ENCODE data around the gene DDX46. TPM values are rescaled to one million over a fixed set of nuclear protein-coding genes. Genes with fewer than 3 reads are reported as not detected.

The DDX46 gene
- polyA plus RNA-seq, 2 donors = 16.2 TPM

DNA sequence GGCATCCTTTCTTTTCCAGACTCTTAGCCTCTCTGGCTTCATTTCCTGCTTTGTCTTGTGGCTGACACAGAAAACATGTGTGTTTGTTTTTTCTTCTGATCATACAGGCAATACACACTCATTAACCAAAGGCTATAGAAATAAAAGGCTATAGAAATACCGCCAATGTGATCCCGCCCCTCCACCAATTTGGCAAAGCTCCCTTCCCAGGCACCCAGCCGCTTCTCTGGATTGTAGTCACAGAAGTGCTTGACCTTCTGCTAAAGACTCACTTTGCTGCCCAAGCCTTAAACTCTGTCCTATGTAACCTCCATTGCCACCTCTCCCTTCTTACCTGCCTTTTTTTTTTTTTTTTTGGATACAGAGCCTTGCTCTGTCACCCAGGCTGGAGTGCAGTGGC lies 120.9 kb downstream of the DDX46 start:
- 69% methylated on average over 3 of the region's 3 CpGs for WGBS, 2 donors
- Histone ChIP-seq H3K4me3 (ENCODE audit: low read depth in 1 of 2, low read length in 2 of 2) (no peak overlapping the region), H3K9me3 (ENCODE audit: control insufficient read depth in 2 of 2, insufficient read depth in 1 of 2, low read depth in 1 of 2, low read length in 1 of 2) (no peaks in the 10 kb centered on the region), H3K27me3 (ENCODE audit: control insufficient read depth in 1 of 2, insufficient read depth in 2 of 2, low read length in 2 of 2) (no peaks in the 10 kb centered on the region), H3K4me1 (ENCODE audit: control insufficient read depth in 2 of 2, insufficient read depth in 2 of 2, low read length in 1 of 2) (peaks cover 6 to 8% of the 10 kb centered on the region in 2 donors), H3K36me3 (ENCODE audit: control insufficient read depth in 2 of 2, insufficient read depth in 2 of 2, low read length in 1 of 2) (no peaks in the 10 kb centered on the region), H3K27ac (ENCODE audit: low read depth in 2 of 2, low read length in 1 of 2) (no peak overlapping the region)

Other genes with a start within 250 kb of the DDX46 start
- gene JADE2, start 233.1 kb upstream of the DDX46 start, polyA plus RNA-seq = 1 to 10 TPM; 3.8 to 4.1 TPM
- gene SAR1B, start 126.0 kb upstream of the DDX46 start, polyA plus RNA-seq = 10 to 100 TPM; 34.8 to 39.9 TPM
- 1 to 10 TPM; 5.0 to 6.0 TPM for gene SEC24A, start 110.0 kb upstream of the DDX46 start, polyA plus RNA-seq
- gene CAMLG, start 20.2 kb upstream of the DDX46 start, polyA plus RNA-seq = 10 to 100 TPM; 22.9 to 25.6 TPM
- gene C5orf24, start 87.2 kb downstream of the DDX46 start, polyA plus RNA-seq = 10 to 100 TPM in 1 of 2 donors, 1 to 10 TPM in 1; 9.0 to 12.3 TPM
- 10 to 100 TPM; 14.5 to 25.6 TPM for gene TXNDC15, start 115.6 kb downstream of the DDX46 start, polyA plus RNA-seq
- gene PCBD2, start 146.4 kb downstream of the DDX46 start, polyA plus RNA-seq = 1 to 10 TPM; 5.7 to 6.0 TPM
- gene CATSPER3, start 209.1 kb downstream of the DDX46 start, polyA plus RNA-seq = under 1 TPM; 0.34 to 0.55 TPM